T-helper 1 cell treated with Interleukin-12 subunit alpha and Interleukin-12 subunit beta and Interleukin-4 antibody, amounts not matched to agents 30 ng/mL and 1 ng/mL, for 36 hours (primary cell): ENCODE measurements around the gene SPRYD3. TPM values are rescaled to one million over a fixed set of nuclear protein-coding genes. Genes with fewer than 3 reads are reported as not detected.

Experiments used
- intact Hi-C: fragments of 100-400 bp; cut with micrococcal nuclease; formaldehyde crosslinking; loops from one replicate; pipeline ENCODE4 v1.15.1; 2024
- total RNA-seq: library from RNA; stranded (reverse); gene quantifications from 2 replicates; pipeline ENCODE4 v1.2.3, GENCODE V29; 2022

Gene SPRYD3
- total RNA-seq, 1 donor from 2014 or later: 35.7 TPM

DNA sequence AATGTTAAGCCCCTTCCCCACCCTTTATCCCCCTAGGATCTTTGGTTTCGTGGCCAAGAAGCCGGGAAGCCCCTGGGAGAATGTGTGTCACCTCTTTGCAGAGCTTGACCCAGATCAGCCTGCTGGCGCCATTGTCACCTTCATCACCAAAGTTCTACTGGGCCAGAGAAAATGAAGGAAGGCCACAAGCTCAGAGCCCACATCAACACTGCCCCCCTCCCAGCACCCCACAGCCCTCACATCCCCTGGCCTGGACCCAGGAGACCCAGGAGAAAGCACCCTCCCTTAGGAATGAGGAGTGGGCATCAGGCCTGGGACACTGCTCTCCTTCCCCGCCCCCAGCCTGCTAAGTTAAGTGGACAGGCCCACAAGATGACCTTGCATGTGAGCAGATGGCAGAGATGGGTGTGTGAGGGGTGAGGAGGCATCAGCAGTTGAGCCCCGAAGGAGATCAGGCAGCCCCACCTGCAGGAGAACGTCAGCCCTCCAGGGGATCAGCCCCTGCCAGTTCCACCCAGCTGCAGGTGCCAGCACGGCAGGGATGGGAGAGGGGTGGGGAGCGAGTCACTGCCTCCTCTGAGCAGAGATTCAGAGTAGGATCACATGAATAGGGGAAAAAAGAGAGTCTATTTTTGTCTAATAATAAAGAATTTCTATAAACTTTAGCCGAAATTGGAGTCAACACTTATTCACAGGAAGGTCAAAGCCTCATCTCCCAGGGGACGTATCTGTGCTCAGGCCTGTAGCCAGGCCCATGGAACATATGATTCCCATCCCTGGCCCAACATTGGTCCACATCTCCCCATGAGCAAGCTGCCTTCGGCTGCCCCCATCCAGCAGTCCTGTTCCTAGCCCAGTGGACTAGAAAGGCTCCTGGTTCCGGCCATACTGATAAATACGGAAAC lies 15.2 kb downstream of the SPRYD3 start:
- intact Hi-C loops: no loop called here

- intact Hi-C loops: no loop called here
Measured at GRCh38 chr12:53062977-53063707, 16.0 kb downstream of the SPRYD3 start.

DNA sequence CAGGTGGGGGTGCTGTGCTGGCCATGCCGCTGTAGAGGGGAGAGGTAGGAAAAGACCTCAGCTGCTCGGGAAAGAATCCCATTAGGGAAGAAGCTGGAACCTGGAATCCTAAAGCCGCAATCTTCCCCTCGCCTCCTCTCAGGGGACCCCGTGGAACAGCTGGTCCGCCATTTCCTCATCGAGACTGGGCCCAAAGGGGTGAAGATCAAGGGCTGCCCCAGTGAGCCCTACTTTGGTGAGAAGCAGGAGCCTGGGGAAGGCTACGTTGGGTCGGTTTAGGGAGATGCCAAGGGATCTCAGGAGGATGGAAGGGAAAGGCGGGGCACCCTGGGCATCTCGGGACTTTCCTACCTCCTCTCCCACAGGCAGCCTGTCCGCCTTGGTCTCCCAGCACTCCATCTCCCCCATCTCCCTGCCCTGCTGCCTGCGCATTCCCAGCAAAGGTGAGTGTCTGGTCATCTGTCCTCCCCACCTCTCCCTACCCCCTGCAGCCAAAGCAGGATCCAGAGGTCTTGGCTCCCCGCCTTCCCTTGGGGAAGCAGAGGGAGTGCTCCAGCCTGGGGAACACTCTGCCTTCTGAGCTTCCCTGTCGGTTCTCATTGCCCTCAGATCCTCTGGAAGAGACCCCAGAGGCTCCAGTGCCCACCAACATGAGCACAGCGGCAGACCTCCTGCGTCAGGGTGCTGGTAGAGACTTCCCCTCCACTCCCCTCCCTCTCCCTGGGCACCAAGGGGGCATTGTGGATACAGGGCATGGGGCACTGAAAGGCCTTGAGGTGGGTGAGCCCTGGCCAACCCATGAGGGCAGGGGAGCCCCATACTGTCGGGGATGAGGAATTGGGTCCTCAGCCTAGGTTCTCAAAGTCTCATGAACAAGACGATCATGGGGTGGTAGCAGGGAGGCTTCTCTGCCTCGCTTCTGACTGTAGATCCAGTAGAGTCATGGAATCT lies 16.9 kb downstream of the SPRYD3 start:
- intact Hi-C loops: no loop called here

GRCh38 chr12:53061404-53062010 lies 17.7 kb downstream of the SPRYD3 start:
- intact Hi-C loops: no loop called here

DNA sequence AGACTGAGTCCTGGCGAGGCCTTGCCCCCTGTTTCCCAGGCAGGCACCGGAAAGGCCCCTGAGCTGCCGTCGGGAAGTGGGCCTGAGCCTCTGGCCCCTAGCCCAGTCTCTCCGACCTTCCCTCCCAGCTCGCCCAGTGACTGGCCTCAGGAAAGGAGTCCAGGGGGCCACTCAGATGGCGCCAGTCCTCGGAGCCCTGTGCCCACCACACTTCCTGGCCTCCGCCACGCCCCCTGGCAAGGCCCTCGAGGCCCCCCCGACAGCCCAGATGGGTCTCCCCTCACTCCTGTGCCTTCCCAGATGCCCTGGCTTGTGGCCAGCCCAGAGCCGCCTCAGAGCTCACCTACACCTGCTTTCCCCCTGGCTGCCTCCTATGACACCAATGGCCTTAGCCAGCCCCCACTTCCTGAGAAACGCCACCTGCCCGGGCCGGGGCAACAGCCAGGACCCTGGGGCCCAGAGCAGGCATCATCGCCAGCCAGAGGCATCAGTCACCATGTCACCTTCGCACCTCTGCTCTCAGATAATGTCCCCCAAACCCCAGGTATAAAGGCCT lies 18.4 kb downstream of the SPRYD3 start:
- intact Hi-C loops: no loop called here

GRCh38 chr12:53060064-53060720 lies 19.0 kb downstream of the SPRYD3 start:
- intact Hi-C loops: no loop called here

GRCh38 chr12:53059434-53060063 lies 19.6 kb downstream of the SPRYD3 start:
- intact Hi-C loops: no loop called here

GRCh38 chr12:53058674-53059433 lies 20.3 kb downstream of the SPRYD3 start:
- intact Hi-C loops: no loop called here

DNA sequence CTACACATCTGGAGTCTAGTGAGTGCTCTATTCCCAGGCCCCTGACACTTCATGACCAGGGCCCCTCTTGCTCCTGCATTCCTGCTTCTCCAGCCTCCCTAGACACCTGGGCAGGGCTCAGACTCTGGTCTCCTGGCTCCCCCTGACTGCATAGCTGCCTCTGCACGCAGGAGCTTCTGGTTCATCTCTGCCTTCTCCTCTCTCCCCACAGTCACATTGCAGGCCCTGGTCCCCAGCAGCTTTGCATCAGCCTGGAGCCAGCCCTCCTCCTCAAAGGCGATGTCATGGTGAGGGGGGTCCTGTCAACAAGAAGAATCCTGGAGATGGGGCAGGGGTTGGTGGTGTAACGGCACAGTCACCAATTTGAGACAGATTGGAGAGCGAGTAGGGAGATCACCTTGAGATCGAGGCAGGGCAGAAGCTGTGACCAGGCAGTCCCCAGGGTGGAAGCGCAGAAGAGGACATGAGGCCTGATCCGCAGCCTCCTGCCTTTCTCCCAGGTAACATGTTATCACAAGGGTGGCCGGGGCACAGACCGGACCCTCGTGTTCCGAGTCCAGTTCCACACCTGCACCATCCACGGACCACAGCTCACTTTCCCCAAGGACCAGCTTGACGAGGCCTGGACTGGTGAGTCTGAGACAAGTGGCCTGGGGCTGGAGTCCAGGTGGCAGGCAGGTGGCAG lies 21.2 kb downstream of the SPRYD3 start:
- intact Hi-C loops: no loop called here

- intact Hi-C loops: no loop called here
Measured at GRCh38 chr12:53056901-53057300, 22.3 kb downstream of the SPRYD3 start.

DNA sequence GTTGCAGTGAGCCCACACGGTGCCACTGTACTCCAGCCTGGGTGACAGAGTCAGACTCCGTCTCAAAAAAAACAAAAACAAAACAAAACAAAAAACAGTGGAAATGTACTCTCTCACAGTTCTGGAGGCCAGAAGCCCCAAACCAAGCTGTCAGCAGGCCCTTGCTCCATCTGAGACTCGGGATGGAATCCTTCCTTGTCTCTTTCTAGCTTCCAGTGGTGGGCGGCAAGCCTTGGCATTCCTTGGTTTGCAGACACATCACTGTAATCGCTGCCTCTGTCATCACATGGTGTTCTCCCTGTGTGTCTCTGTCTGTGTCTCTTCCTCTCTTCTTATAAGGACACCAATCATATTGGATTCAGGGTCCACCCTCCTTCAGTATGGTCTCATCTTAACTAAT lies 22.9 kb downstream of the SPRYD3 start:
- intact Hi-C loops: no loop called here

GRCh38 chr12:53055471-53056266 lies 23.5 kb downstream of the SPRYD3 start:
- intact Hi-C loops: no loop called here

DNA sequence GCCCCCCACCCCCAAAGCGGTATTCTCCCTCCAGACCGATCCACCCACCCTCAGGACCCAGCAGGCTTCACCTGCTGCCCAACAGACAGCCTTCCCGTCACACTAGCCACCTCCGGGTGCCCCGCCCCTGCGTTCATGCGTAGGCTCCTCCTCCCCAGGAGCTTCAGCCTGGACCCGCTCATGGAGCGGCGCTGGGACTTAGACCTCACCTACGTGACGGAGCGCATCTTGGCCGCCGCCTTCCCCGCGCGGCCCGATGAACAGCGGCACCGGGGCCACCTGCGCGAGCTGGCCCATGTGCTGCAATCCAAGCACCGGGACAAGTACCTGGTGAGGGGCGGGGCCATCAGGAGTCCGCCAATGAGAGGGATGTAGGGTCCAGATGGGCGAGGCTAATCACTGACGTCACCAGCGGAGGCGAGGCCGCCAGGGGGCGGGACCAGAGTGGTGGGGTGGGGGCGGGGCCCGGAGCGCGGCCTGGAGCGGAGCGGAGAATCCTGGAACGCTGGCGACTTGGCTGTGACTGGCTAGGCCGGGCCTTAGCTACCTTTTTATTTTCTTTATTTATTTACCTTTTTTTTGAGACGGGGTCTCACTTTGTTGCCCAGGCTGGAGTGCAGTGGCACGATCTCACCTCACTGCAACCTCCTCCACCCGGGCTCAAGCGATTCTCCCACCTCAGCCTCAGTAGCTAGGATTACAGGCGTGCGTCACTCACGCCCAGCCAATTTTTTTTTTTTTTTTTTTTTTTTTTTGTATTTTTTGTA lies 24.9 kb downstream of the SPRYD3 start:
- intact Hi-C loops: loop anchor here (1.0 kb wide), 7 partner anchors 8 to 673 kb away; partner anchors contain the start of genes AAAS, CALCOCO1, EIF4B and SPRYD3

GRCh38 chr12:53053218-53054111 lies 25.7 kb downstream of the SPRYD3 start:
- intact Hi-C loops: loop anchor here (1.0 kb wide), 7 partner anchors 7 to 674 kb away; partner anchors contain the start of genes AAAS, CALCOCO1, EIF4B and SPRYD3

DNA sequence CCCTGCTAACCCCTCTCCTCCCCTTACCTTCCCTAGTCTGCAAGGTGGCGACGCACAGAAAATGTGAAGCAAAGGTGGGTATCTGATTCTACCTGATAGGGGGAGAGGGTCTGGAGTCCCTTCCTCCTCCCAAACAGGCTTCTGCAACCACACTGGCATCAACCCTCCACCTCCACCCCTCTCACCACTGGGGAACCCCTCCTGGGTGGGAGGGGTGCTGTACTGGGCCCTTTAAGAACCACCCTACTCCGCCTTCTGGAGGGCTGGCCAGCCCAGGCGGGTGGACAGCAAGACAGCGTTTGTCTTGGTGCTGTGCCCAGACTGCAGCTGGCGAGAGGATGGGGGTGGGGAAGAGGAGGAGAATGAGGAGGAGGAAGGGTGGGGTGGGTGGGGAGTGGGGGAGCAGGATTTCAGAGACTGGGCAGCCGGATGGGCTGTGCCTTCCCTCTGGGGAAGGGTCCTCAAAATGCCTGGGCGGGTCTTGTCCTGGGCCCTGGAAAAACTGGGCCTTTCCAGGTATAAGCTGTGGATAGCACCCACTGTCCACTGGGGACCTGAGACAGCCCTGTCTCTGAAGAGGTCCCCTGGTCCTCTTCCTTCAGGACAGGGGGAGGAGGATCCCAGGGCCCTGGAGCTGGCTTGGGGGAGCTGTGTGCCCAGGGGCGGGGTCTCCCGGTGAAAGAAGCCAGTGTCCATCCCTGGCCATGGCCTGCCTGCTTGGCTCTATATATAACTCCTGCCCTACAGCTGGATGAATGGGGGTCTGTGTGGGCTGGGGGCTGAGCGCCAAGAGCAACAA lies 26.6 kb downstream of the SPRYD3 start:
- intact Hi-C loops: no loop called here
